ENCODE results near the gene ENAH.

Gene ENAH

DNA sequence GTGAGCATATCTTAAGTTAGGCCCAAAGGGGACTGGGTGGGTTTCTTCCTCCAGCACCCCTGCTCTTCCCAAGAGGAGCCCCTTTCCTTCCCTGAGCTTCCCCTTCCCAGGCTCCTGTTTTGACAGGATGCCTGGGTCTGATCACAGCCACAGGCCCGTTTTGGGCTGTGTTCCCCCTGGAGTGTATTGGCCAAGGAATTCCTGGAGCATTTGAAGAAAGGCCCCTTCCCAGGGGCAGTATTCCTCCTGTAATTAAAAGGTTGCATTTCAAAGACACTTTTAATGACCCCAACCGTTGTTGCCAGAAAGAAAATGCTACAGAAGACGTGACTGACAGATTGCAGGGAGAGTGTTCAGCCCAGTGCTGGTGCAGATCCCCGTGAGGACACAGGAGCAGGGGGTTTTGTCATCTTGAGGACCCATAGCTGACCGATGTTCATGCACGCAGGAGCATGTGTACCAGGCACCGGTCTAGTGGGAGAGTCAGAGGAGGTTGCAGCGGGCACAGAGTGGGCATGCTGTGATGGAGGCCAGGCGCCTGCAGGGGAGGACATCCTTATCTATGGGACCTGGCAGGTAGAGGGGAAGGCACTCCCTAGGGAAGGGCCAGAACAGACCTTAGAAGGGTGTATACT, 205.8 kb downstream of the ENAH start:
- in situ Hi-C loops (cut with MboI; ENCODE audit: low sequenced_read_pairs): no loop called here

GRCh38 chr1:225446595-225446960, 206.3 kb downstream of the ENAH start:
- in situ Hi-C loops (cut with MboI; ENCODE audit: low sequenced_read_pairs): no loop called here

DNA sequence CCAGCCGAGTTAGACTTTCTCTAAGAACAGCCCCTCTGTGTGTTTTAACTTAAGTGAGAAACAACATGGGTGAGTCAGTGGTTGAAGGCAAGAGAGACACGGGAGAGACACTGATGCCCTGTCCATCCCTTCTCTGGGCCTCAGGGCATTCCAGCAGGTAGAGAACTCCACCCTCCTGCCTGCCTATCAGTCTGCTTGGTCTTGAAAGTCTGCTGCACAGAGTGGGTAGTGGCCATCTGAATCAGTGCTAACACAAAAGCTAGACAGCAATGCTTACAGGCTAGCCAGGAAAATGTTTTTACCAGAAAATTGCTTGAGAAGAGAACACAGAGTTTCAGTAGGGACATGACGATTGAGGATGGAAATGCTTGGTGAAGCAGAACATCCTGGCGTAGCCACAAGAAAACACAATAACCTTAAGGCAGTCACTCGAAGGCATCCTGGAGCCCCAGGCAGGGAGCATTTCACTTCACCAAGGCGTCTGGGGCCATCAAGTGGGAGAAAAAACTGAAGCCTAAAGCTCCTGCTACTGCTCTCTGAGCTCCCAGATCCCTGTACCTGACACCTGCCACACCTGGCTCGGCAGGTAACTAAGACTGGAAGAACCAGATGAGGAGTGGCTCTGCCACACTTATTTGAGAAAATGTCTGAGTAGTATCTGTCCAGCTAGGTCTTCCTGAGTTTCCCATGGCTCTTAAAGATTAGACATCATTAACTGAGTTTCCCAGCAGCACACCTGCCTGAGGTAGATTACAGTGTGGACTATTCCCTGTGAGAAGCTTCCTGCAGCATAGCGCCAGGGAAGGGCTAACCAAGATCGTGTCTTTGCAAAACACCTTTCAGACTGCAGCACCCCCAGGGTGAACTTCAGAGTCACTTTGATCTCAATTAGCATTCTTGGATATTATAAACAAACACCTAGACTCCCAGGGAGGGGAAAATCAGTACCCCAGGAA, 207.0 kb downstream of the ENAH start:
- in situ Hi-C loops (cut with MboI; ENCODE audit: low sequenced_read_pairs): no loop called here

- in situ Hi-C loops (cut with MboI; ENCODE audit: low sequenced_read_pairs): no loop called here
Measured at GRCh38 chr1:225442123-225442505, 210.8 kb downstream of the ENAH start.

DNA sequence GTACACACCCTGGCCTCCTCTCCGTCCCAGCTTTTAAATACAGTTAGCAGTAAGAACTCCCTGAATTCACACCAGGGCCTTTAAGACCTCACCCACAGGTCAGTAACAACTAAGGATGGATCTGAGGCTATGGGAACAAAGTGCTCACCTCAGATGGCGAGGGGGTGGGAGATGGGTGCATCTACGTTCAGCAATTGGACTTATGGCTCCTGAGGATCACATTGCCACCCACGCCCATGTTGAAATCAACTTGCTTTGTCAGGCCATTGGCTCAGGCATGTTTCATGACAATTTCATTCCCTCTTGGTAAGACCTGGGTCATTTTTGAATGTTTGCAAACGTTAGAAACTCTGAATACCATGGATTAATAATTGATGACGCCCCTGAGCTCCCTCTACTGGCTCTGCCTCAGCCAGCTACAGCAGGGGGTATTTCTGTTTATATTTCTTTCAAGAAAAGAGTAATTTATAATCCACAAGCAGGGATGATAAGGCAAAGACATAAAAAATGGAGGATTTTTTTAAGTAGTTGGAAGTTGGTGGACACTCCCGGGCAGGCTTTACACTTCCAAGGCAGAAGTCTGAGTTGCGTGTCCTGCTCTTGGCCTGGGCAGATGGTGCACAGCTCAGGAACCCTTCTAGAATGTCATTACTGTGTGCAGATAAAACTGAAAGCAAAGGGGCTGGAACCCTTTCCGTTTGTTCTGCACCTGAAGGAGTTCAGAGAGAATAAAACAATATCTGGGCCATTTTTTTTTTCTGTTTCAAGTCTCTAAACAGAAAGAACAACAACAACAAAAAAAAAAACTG, 211.4 kb downstream of the ENAH start:
- in situ Hi-C loops (cut with MboI; ENCODE audit: low sequenced_read_pairs): no loop called here

- in situ Hi-C loops (cut with MboI; ENCODE audit: low sequenced_read_pairs): no loop called here
Measured at GRCh38 chr1:225440380-225441221, 212.3 kb downstream of the ENAH start.

GRCh38 chr1:225437710-225438437, 215.0 kb downstream of the ENAH start:
- in situ Hi-C loops (cut with MboI; ENCODE audit: low sequenced_read_pairs): no loop called here

Data from HL-60/S4 (cell line).